ENCODE results near the gene EXD3.

DNA sequence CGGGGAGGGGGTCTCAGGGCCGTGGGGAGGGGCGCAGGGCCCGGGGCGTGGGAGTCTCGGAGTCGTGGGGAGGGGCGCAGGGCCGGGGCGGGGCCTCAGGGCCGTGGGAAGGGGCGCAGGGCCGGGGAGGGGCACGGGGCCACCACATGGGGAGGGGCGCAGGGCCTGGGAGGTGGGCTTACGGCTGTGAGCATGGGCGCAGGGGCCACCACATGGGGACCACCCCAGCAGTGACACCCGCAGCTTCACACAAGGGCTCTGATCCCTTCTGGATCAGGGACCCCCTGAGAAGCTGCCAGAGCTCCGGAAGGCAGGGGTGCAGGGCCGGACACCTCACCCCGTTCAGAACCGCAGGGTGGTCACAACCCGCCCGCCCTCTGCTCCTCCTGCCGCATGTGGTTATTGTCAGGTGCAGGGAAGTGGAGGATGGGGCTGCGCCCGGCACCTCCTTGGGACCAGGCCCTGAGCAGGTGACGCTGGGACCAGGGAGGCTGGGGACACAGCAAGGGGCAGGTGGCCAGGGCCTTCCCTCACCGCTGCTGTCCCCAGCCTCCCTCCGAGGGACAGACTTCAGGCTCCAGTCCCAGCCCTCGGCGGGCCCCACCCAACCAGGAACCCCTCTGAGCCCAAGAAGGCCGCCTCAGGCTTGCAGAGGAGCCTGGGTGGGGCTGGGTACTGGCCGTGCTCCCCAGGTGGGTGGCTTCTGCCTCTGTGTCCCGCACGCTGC is 53.7 kb downstream of the EXD3 start:
- TF ChIP-seq, protein P1, sequence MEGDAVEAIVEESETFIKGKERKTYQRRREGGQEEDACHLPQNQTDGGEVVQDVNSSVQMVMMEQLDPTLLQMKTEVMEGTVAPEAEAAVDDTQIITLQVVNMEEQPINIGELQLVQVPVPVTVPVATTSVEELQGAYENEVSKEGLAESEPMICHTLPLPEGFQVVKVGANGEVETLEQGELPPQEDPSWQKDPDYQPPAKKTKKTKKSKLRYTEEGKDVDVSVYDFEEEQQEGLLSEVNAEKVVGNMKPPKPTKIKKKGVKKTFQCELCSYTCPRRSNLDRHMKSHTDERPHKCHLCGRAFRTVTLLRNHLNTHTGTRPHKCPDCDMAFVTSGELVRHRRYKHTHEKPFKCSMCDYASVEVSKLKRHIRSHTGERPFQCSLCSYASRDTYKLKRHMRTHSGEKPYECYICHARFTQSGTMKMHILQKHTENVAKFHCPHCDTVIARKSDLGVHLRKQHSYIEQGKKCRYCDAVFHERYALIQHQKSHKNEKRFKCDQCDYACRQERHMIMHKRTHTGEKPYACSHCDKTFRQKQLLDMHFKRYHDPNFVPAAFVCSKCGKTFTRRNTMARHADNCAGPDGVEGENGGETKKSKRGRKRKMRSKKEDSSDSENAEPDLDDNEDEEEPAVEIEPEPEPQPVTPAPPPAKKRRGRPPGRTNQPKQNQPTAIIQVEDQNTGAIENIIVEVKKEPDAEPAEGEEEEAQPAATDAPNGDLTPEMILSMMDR (IDR thresholded peaks at IDR 0.05), result no peak
- TF ChIP-seq POLR2A (IDR thresholded peaks at IDR 0.05), result no peak
